WTC11 (cell line): ENCODE data around the gene ELFN1. TPM values are rescaled to one million over a fixed set of nuclear protein-coding genes. Genes with fewer than 3 reads are reported as not detected.

Source experiments
- ATAC-seq: fragments of 200-7000 bp; cut with Tn5 transposase; 2 replicates; pipeline ENCODE4 v1.10.0; 2021; ENCODE audit warnings: mild to moderate bottlenecking, moderate library complexity
- CTCF ChIA-PET: fragments of 300-600 bp; sonication (Branson Sonifier 250); formaldehyde crosslinking; loops from one replicate; lab custom pipeline; 2021; ENCODE audit warnings: antibody characterized with exemption; lab: Charles Lee
- POLR2A ChIA-PET: fragments of 350-600 bp; sonication (Branson Sonifier 250); formaldehyde crosslinking; loops from one replicate; lab custom pipeline; 2021; ENCODE audit warnings: antibody characterized with exemption; lab: Charles Lee
- DNase-seq: peaks from one replicate; pipeline ENCODE4 v3.0.0; 2021; ENCODE audit warnings: low spot score
- H3K27ac Mint-ChIP-seq: 2 replicates; pipeline ENCODE4 v1.8.0; 2021; ENCODE audit warnings: mixed read lengths
- H3K27me3 Mint-ChIP-seq: 2 replicates; pipeline ENCODE4 v1.8.0; 2021; ENCODE audit warnings: low read depth, mild to moderate bottlenecking, moderate library complexity, mixed read lengths
- H3K36me3 Mint-ChIP-seq: 2 replicates; pipeline ENCODE4 v1.8.0; 2021; ENCODE audit warnings: mixed read lengths
- H3K4me1 Mint-ChIP-seq: 2 replicates; pipeline ENCODE4 v1.8.0; 2022; ENCODE audit warnings: mixed read lengths
- H3K4me3 Mint-ChIP-seq: 2 replicates; pipeline ENCODE4 v1.8.0; 2021; ENCODE audit warnings: mild to moderate bottlenecking, moderate library complexity, mixed read lengths
- H3K9me3 Mint-ChIP-seq: 2 replicates; pipeline ENCODE4 v1.8.0; 2021; ENCODE audit warnings: mixed read lengths
- ARID4B ChIP-seq: sonication (generic); formaldehyde crosslinking; IDR thresholded peaks from 2 replicates; pipeline ENCODE4 v1.8.0; 2023; ENCODE audit warnings: missing genetic modification reagents, mild to moderate bottlenecking, borderline replicate concordance
- CDX4 ChIP-seq: fragments of 250-450 bp; sonication (Bioruptor Pico); IDR thresholded peaks from 2 replicates; pipeline ENCODE4 v1.9.0; 2021; ENCODE audit warnings: moderate library complexity, mild to moderate bottlenecking, inconsistent platforms, borderline replicate concordance
- CREB1 ChIP-seq: sonication (generic); formaldehyde crosslinking; IDR thresholded peaks from 2 replicates; pipeline ENCODE4 v1.8.0; 2023; ENCODE audit warnings: mild to moderate bottlenecking, missing genetic modification reagents
- CTCF ChIP-seq: fragments of 200-600 bp; IDR thresholded peaks from 2 replicates; pipeline ENCODE4 v1.8.0; 2022; ENCODE audit warnings: antibody characterized with exemption
- ERG ChIP-seq: fragments of 250-450 bp; sonication (Bioruptor Pico); IDR thresholded peaks from 2 replicates; pipeline ENCODE4 v1.8.0; 2021; ENCODE audit warnings: mild to moderate bottlenecking
- FOXJ3 ChIP-seq: sonication (generic); formaldehyde crosslinking; IDR thresholded peaks from 2 replicates; pipeline ENCODE4 v1.9.0; 2021; ENCODE audit warnings: missing genetic modification reagents, mild to moderate bottlenecking, borderline replicate concordance
- GABPB1 ChIP-seq: sonication (generic); formaldehyde crosslinking; IDR thresholded peaks from 2 replicates; pipeline ENCODE4 v1.8.1; 2023; ENCODE audit warnings: mild to moderate bottlenecking, missing genetic modification reagents
- HMGA2 ChIP-seq: fragments of 250-450 bp; sonication (Bioruptor Pico); IDR thresholded peaks from 2 replicates; pipeline ENCODE4 v1.4.0; 2021; ENCODE audit warnings: mild to moderate bottlenecking, moderate library complexity
- JAZF1 ChIP-seq: fragments of 250-450 bp; sonication (Bioruptor Pico); IDR thresholded peaks from 2 replicates; pipeline ENCODE4 v1.9.0; 2021; ENCODE audit warnings: moderate library complexity, mild to moderate bottlenecking, inconsistent platforms
- NFE2L1 ChIP-seq: sonication (generic); formaldehyde crosslinking; IDR thresholded peaks from 2 replicates; pipeline ENCODE4 v1.8.1; 2023; ENCODE audit warnings: missing genetic modification reagents
- NR2C2 ChIP-seq: sonication (generic); formaldehyde crosslinking; IDR thresholded peaks from 2 replicates; pipeline ENCODE4 v1.8.0; 2022; ENCODE audit warnings: mild to moderate bottlenecking, missing genetic modification reagents
- TCF7 ChIP-seq: sonication (generic); formaldehyde crosslinking; IDR thresholded peaks from 2 replicates; pipeline ENCODE4 v1.8.0; 2022; ENCODE audit warnings: mild to moderate bottlenecking, low read depth, missing genetic modification reagents, moderate library complexity
- TP53 ChIP-seq: sonication (generic); formaldehyde crosslinking; IDR thresholded peaks from 2 replicates; pipeline ENCODE4 v1.8.1; 2023; ENCODE audit warnings: mild to moderate bottlenecking, missing genetic modification reagents
- USF1 ChIP-seq: sonication (generic); formaldehyde crosslinking; IDR thresholded peaks from 2 replicates; pipeline ENCODE4 v1.8.0; 2022; ENCODE audit warnings: mild to moderate bottlenecking, missing genetic modification reagents
- USF2 ChIP-seq: sonication (generic); formaldehyde crosslinking; IDR thresholded peaks from 2 replicates; pipeline ENCODE4 v1.8.1; 2023; ENCODE audit warnings: mild to moderate bottlenecking, missing genetic modification reagents, moderate library complexity
- ZMAT4 ChIP-seq: fragments of 250-450 bp; sonication (Bioruptor Pico); IDR thresholded peaks from 2 replicates; pipeline ENCODE4 v1.9.0; 2021; ENCODE audit warnings: mild to moderate bottlenecking
- ZNF281 ChIP-seq: sonication (generic); formaldehyde crosslinking; IDR thresholded peaks from 2 replicates; pipeline ENCODE4 v1.8.0; 2023; ENCODE audit warnings: mild to moderate bottlenecking, missing genetic modification reagents
- ZNF512 ChIP-seq: sonication (generic); formaldehyde crosslinking; IDR thresholded peaks from 2 replicates; pipeline ENCODE4 v1.8.1; 2022; ENCODE audit warnings: missing genetic modification reagents, borderline replicate concordance
- total RNA-seq: library from RNA; stranded (reverse); gene quantifications from 3 replicates; pipeline ENCODE4 v1.2.3, GENCODE V29; 2021

ELFN1 gene
- total RNA-seq, 1 experiment from 2014 or later, result 4.6 TPM

GRCh38 chr7:1670894-1671593 is 967 bp downstream of the ELFN1 start (continued):
- TF ChIP-seq ZNF281 (CRISPR knock-in tag), result no peak
- TF ChIP-seq CDX4 (CRISPR knock-in tag), result no peak
- TF ChIP-seq GABPB1 (CRISPR knock-in tag), result no peak

- ChIA-PET CTCF (interaction anchor here (1.2 kb wide), 1 partner anchor 36 kb away, joined by 3 read pairs; no protein-coding TSS in a partner anchor), POLR2A (interaction anchor here (0.6 kb wide), 2 partner anchors 49 to 415 kb away, joined by 4 read pairs; no protein-coding TSS in a partner anchor)
- H3K27me3 Mint-ChIP-seq, result peaks cover 52% of the 10 kb centered on the region
- H3K4me1 Mint-ChIP-seq, result peaks cover 11% of the 10 kb centered on the region; the same call in 1 of the 2 replicates
- H3K4me3 Mint-ChIP-seq, result peak overlapping the region; percentile 57
- H3K36me3 Mint-ChIP-seq, result no peaks in the 10 kb centered on the region
- H3K27ac Mint-ChIP-seq, result no peak overlapping the region
- H3K9me3 Mint-ChIP-seq, result no peaks in the 10 kb centered on the region
- ATAC-seq, result no peak
- no peak for DNase-seq
- TF ChIP-seq TCF7 (no peak), CTCF (no peak), FOXJ3 (CRISPR knock-in tag) (no peak), USF2 (CRISPR knock-in tag) (no peak), NFE2L1 (CRISPR knock-in tag) (no peak), NR2C2 (CRISPR knock-in tag) (no peak), TP53 (CRISPR knock-in tag) (no peak), JAZF1 (CRISPR knock-in tag) (no peak), CREB1 (CRISPR knock-in tag) (no peak), ARID4B (CRISPR knock-in tag) (no peak), USF1 (CRISPR knock-in tag) (no peak), ZMAT4 (CRISPR knock-in tag) (no peak), ZNF512 (CRISPR knock-in tag) (no peak), ERG (no peak), HMGA2 (CRISPR knock-in tag) (no peak)
These were observed 1.7 kb downstream of the ELFN1 start for GRCh38 chr7:1671594-1672451.
